Right kidney (tissue), 9 donors: ENCODE data around the gene DDX53.

Source experiments
- DNase-seq: peaks from one replicate; pipeline ENCODE4 v3.0.0-alpha.2; 2016
- long read RNA-seq, 8 donors: transcript quantifications; one replicate each; lab custom pipeline, GENCODE V29; 2026

DDX53 gene
- long read RNA-seq, donor 1, result 0 reads
- long read RNA-seq, donor 2, result 0 reads
- long read RNA-seq, donor 3, result 0 reads
- long read RNA-seq, donor 4, result 0 reads
- long read RNA-seq, donor 5, result 0 reads
- long read RNA-seq, donor 6, result 0 reads
- long read RNA-seq, donor 7, result 0 reads
- long read RNA-seq, donor 8, result 0 reads

GRCh38 chrX:22999696-23000223, at the start of gene DDX53:
DDX53 (plus strand) TSS chrX:22999960; CDS start chrX:23000058, 98 bp downstream.
- no peak for DNase-seq

GRCh38 chrX:22950269-22951266, 49.2 kb upstream of the DDX53 start:
- no peak for DNase-seq

GRCh38 chrX:22952010-22952409, 47.8 kb upstream of the DDX53 start:
- no peak for DNase-seq

- DNase-seq, result no peak
Observed at GRCh38 chrX:22958250-22958649, 41.5 kb upstream of the DDX53 start.

- DNase-seq, result no peak
Observed at GRCh38 chrX:22959204-22959920, 40.4 kb upstream of the DDX53 start.

GRCh38 chrX:22963196-22963595, 36.6 kb upstream of the DDX53 start:
- no peak for DNase-seq

GRCh38 chrX:22968494-22968893, 31.3 kb upstream of the DDX53 start:
- no peak for DNase-seq

GRCh38 chrX:22969411-22969810, 30.3 kb upstream of the DDX53 start:
- no peak for DNase-seq

GRCh38 chrX:22970861-22971260, 28.9 kb upstream of the DDX53 start:
- no peak for DNase-seq

- no peak for DNase-seq
Observed at GRCh38 chrX:22974616-22975015, 25.1 kb upstream of the DDX53 start.

- no peak for DNase-seq
Observed at GRCh38 chrX:22975786-22976185, 24.0 kb upstream of the DDX53 start.

GRCh38 chrX:22985958-22986357, 13.8 kb upstream of the DDX53 start:
- DNase-seq, result no peak

- DNase-seq, result no peak
Observed at GRCh38 chrX:22987452-22987851, 12.3 kb upstream of the DDX53 start.

- DNase-seq, result no peak
Observed at GRCh38 chrX:23003116-23003515, 3.4 kb downstream of the DDX53 start.

GRCh38 chrX:23008431-23009099, 8.8 kb downstream of the DDX53 start:
- DNase-seq, result peak; percentile 1

GRCh38 chrX:23012162-23012561, 12.4 kb downstream of the DDX53 start:
- no peak for DNase-seq

- DNase-seq, result no peak
Observed at GRCh38 chrX:23012636-23013035, 12.9 kb downstream of the DDX53 start.

GRCh38 chrX:23013366-23013765, 13.6 kb downstream of the DDX53 start:
- DNase-seq, result no peak

GRCh38 chrX:23031600-23031999, 31.8 kb downstream of the DDX53 start:
- DNase-seq, result no peak

- DNase-seq, result no peak
Observed at GRCh38 chrX:23035493-23035892, 35.7 kb downstream of the DDX53 start.

GRCh38 chrX:23046443-23046842, 46.7 kb downstream of the DDX53 start:
- DNase-seq, result no peak
